Neural progenitor cell (in vitro differentiated cells): ENCODE data around the gene CD14.

Source experiments
- CTCF ChIP-seq: fragments of 200-600 bp; sonication (generic); IDR thresholded peaks from 2 replicates; pipeline ENCODE4 v1.5.1; 2017; ENCODE audit warnings: antibody characterized with exemption, mild to moderate bottlenecking
- EZH2phosphoT487 ChIP-seq: fragments of 200-600 bp; sonication (generic); IDR thresholded peaks from 2 replicates; pipeline ENCODE4 v1.6.1; 2017; ENCODE audit warnings: antibody characterized with exemption

- TF ChIP-seq CTCF, result no peak
- TF ChIP-seq EZH2phosphoT487, result no peak
Measured at GRCh38 chr5:140633501-140633900, 526 bp upstream of the CD14 start.
